A549 (cell line): ENCODE results near the gene CHMP3. TPM values are rescaled to one million over a fixed set of nuclear protein-coding genes. Genes with fewer than 3 reads are reported as not detected.
"Not testable (repeated sequence)": the region's sequence is repeated elsewhere in the genome, so short reads cannot be mapped to it uniquely, and the experiment has no call there.

Source experiments
- ATAC-seq, 2 experiments: fragments of 200-7000 bp in 1 of 2; fragments of >200 bp in 1 of 2; cut with Nextera tagmentation in 1 of 2; cut with Tn5 transposase in 1 of 2; 3 replicates each; pipeline versions ENCODE4 v1.8.0 to v1.9.1; 2018 to 2020; ENCODE audit warnings: mild to moderate bottlenecking in 1 of 2, moderate library complexity in 1 of 2
- CTCF ChIA-PET: fragments of 300-600 bp; sonication (Branson Sonifier 250); formaldehyde crosslinking; extraction: SDS; loops from one replicate; lab custom pipeline; 2021; ENCODE audit warnings: antibody characterized with exemption, inconsistent platforms; lab: Yijun Ruan, JAX
- POLR2A ChIA-PET: fragments of 350-600 bp; formaldehyde crosslinking; extraction: SDS; loops from one replicate; lab custom pipeline; 2021; ENCODE audit warnings: antibody characterized with exemption, inconsistent platforms; lab: Yijun Ruan, JAX
- DNase-seq, 2 experiments: peaks; one replicate each; pipeline versions ENCODE4 v3.0.0 to v3.0.0-alpha.2; 2011 to 2016; ENCODE audit warnings: low read depth in 1 of 2, low spot score in 1 of 2
- FAIRE-seq: peaks from 2 replicates; lab custom pipeline; 2011; peaks lifted over from hg19 to GRCh38; lab: Jason Lieb, UNC
- H3K27ac ChIP-seq, 2 experiments: fragments of >200 bp; sonication (Bioruptor Twin); formaldehyde crosslinking; 3 replicates each; pipeline ENCODE4 v1.5.1; 2016 to 2017
- H3K4me1 ChIP-seq: fragments of >200 bp; sonication (Bioruptor Twin); formaldehyde crosslinking; 3 replicates; pipeline ENCODE4 v1.6.1; 2016
- H3K4me2 ChIP-seq: fragments of >200 bp; sonication (Bioruptor Twin); formaldehyde crosslinking; 3 replicates; pipeline ENCODE4 v1.6.1; 2016
- H3K4me3 ChIP-seq: fragments of >200 bp; sonication (Bioruptor Twin); formaldehyde crosslinking; 3 replicates; pipeline ENCODE4 v1.5.1; 2016
- H3K9me3 ChIP-seq: fragments of >200 bp; sonication (Bioruptor Twin); formaldehyde crosslinking; 3 replicates; pipeline ENCODE4 v1.6.1; 2016
- FOSL2 ChIP-seq, 2 experiments: fragments of 450-650 bp in 1 of 2; fragments of >200 bp in 1 of 2; sonication (Bioruptor Twin) in 1 of 2; formaldehyde crosslinking; IDR thresholded peaks; 2 replicates each; pipeline versions ENCODE4 v1.5.0 to v1.6.1; 2016 to 2020; ENCODE audit warnings: mild to moderate bottlenecking in 1 of 2, moderate library complexity in 1 of 2
- FOXS1 ChIP-seq: fragments of 250-450 bp; sonication (Bioruptor Pico); IDR thresholded peaks from 2 replicates; pipeline ENCODE4 v1.5.0; 2020; ENCODE audit warnings: mild to moderate bottlenecking, moderate library complexity
- HDAC2 ChIP-seq: fragments of 200-600 bp; sonication (generic); IDR thresholded peaks from 2 replicates; pipeline ENCODE4 v1.6.1; 2016
- JUN ChIP-seq, 2 experiments: fragments of >200 bp; sonication (Bioruptor Twin); formaldehyde crosslinking; IDR thresholded peaks; 2 replicates in 1 of 2; 3 replicates in 1 of 2; pipeline ENCODE4 v1.6.1; 2016 to 2017
- MYC ChIP-seq: IDR thresholded peaks from 2 replicates; pipeline ENCODE4 v1.6.1; 2012; ENCODE audit warnings: mild to moderate bottlenecking, inconsistent platforms, low read length, improper control_type of control experiment, borderline replicate concordance
- NR3C1 ChIP-seq: fragments of >200 bp; sonication (Bioruptor Twin); formaldehyde crosslinking; IDR thresholded peaks from 3 replicates; pipeline ENCODE4 v1.6.1; 2017
- POLR2A ChIP-seq: IDR thresholded peaks from 2 replicates; pipeline ENCODE4 v1.6.1; 2012; ENCODE audit warnings: mild to moderate bottlenecking, low read length
- SMC3 ChIP-seq: fragments of >200 bp; sonication (Bioruptor Twin); formaldehyde crosslinking; IDR thresholded peaks from 3 replicates; pipeline ENCODE4 v1.6.1; 2018; ENCODE audit warnings: inconsistent platforms
- TFCP2L1 ChIP-seq: fragments of 250-450 bp; sonication (Bioruptor Pico); IDR thresholded peaks from 2 replicates; pipeline ENCODE4 v1.5.0; 2021; ENCODE audit warnings: mild to moderate bottlenecking
- ZNF302 ChIP-seq: fragments of 250-450 bp; sonication (Bioruptor Pico); IDR thresholded peaks from 2 replicates; pipeline ENCODE4 v1.9.0; 2021; ENCODE audit warnings: inconsistent platforms, mild to moderate bottlenecking, moderate library complexity
- WGBS: methylation state at CpG from one replicate; pipeline ENCODE4 v1.1.6; 2017; ENCODE audit errors: missing lambda C conversion rate; 5-methylcytosine and 5-hydroxymethylcytosine counted together
- polyA plus RNA-seq, 4 experiments: library from polyadenylated mRNA; depleted of rRNA in 3 of 4; stranded (reverse); fragments of >200 nt; fragmentation: RNase III in 1 of 4; extraction: RNeasy Plus Mini Kit Qiagen cat#74134 plus additional on column Dnase treatment in 1 of 4; gene quantifications; 2 replicates in 3 of 4; 3 replicates in 1 of 4; pipeline ENCODE4 v1.2.3, GENCODE V29; 2011 to 2017
- TF ChIP-seq, protein P1 (sequence below): fragments of >200 bp; sonication (Bioruptor Twin); formaldehyde crosslinking; IDR thresholded peaks from 3 replicates; pipeline ENCODE4 v1.5.1; 2016
- TF ChIP-seq, protein P2 (sequence below): fragments of >200 bp; sonication (Bioruptor Twin); formaldehyde crosslinking; IDR thresholded peaks from 2 replicates; pipeline ENCODE4 v1.6.1; 2016
- TF ChIP-seq, protein P3 (sequence below): fragments of 250-450 bp; sonication (Bioruptor Pico); IDR thresholded peaks from 2 replicates; pipeline ENCODE4 v1.5.0; 2020; ENCODE audit warnings: low read depth, mild to moderate bottlenecking, moderate library complexity
- TF ChIP-seq, protein P4 (sequence below): fragments of >200 bp; sonication (Bioruptor Twin); formaldehyde crosslinking; IDR thresholded peaks from 3 replicates; pipeline ENCODE4 v1.6.1; 2016
- TF ChIP-seq, protein P5 (sequence below): fragments of 200-600 bp; sonication (generic); IDR thresholded peaks from 2 replicates; pipeline ENCODE4 v1.6.1; 2016; ENCODE audit warnings: antibody characterized with exemption, mild to moderate bottlenecking, moderate library complexity
- TF ChIP-seq, protein P6 (sequence below): IDR thresholded peaks from 2 replicates; pipeline ENCODE4 v1.6.1; 2012; ENCODE audit warnings: low read depth, borderline replicate concordance
- TF ChIP-seq, protein P7 (sequence below): IDR thresholded peaks from 2 replicates; pipeline ENCODE4 v1.6.1; 2012

Gene CHMP3
- polyA plus RNA-seq, 2 of the 4 experiments (the other 2 are of a cell fraction) = 108 to 246 TPM

GRCh38 chr2:86498468-86499260 lies 64.6 kb downstream of the CHMP3 start:
- TF ChIP-seq FOXS1 (CRISPR knock-in tag) (no peak), NR3C1 (no peak), FOSL2 (IDR thresholded peaks at IDR 0.05) (no peak), FOSL2 (CRISPR knock-in tag; IDR thresholded peaks at IDR 0.05) (no peak), HDAC2 (no peak), POLR2A (no peak), JUN (IDR thresholded peaks at IDR 0.05) (no peak), MYC (no peak), SMC3 (no peak), TFCP2L1 (no peak), ZNF302 (no peak)
- TF ChIP-seq, protein P1, sequence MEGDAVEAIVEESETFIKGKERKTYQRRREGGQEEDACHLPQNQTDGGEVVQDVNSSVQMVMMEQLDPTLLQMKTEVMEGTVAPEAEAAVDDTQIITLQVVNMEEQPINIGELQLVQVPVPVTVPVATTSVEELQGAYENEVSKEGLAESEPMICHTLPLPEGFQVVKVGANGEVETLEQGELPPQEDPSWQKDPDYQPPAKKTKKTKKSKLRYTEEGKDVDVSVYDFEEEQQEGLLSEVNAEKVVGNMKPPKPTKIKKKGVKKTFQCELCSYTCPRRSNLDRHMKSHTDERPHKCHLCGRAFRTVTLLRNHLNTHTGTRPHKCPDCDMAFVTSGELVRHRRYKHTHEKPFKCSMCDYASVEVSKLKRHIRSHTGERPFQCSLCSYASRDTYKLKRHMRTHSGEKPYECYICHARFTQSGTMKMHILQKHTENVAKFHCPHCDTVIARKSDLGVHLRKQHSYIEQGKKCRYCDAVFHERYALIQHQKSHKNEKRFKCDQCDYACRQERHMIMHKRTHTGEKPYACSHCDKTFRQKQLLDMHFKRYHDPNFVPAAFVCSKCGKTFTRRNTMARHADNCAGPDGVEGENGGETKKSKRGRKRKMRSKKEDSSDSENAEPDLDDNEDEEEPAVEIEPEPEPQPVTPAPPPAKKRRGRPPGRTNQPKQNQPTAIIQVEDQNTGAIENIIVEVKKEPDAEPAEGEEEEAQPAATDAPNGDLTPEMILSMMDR = no peak
- TF ChIP-seq, protein P2, sequence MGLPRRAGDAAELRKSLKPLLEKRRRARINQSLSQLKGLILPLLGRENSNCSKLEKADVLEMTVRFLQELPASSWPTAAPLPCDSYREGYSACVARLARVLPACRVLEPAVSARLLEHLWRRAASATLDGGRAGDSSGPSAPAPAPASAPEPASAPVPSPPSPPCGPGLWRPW = no peak
- TF ChIP-seq, protein P3, sequence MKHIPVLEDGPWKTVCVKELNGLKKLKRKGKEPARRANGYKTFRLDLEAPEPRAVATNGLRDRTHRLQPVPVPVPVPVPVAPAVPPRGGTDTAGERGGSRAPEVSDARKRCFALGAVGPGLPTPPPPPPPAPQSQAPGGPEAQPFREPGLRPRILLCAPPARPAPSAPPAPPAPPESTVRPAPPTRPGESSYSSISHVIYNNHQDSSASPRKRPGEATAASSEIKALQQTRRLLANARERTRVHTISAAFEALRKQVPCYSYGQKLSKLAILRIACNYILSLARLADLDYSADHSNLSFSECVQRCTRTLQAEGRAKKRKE = no peak
- TF ChIP-seq, protein P4, sequence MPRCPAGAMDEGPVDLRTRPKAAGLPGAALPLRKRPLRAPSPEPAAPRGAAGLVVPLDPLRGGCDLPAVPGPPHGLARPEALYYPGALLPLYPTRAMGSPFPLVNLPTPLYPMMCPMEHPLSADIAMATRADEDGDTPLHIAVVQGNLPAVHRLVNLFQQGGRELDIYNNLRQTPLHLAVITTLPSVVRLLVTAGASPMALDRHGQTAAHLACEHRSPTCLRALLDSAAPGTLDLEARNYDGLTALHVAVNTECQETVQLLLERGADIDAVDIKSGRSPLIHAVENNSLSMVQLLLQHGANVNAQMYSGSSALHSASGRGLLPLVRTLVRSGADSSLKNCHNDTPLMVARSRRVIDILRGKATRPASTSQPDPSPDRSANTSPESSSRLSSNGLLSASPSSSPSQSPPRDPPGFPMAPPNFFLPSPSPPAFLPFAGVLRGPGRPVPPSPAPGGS = no peak
- TF ChIP-seq, protein P5, sequence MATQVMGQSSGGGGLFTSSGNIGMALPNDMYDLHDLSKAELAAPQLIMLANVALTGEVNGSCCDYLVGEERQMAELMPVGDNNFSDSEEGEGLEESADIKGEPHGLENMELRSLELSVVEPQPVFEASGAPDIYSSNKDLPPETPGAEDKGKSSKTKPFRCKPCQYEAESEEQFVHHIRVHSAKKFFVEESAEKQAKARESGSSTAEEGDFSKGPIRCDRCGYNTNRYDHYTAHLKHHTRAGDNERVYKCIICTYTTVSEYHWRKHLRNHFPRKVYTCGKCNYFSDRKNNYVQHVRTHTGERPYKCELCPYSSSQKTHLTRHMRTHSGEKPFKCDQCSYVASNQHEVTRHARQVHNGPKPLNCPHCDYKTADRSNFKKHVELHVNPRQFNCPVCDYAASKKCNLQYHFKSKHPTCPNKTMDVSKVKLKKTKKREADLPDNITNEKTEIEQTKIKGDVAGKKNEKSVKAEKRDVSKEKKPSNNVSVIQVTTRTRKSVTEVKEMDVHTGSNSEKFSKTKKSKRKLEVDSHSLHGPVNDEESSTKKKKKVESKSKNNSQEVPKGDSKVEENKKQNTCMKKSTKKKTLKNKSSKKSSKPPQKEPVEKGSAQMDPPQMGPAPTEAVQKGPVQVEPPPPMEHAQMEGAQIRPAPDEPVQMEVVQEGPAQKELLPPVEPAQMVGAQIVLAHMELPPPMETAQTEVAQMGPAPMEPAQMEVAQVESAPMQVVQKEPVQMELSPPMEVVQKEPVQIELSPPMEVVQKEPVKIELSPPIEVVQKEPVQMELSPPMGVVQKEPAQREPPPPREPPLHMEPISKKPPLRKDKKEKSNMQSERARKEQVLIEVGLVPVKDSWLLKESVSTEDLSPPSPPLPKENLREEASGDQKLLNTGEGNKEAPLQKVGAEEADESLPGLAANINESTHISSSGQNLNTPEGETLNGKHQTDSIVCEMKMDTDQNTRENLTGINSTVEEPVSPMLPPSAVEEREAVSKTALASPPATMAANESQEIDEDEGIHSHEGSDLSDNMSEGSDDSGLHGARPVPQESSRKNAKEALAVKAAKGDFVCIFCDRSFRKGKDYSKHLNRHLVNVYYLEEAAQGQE = no peak
- TF ChIP-seq, protein P6, sequence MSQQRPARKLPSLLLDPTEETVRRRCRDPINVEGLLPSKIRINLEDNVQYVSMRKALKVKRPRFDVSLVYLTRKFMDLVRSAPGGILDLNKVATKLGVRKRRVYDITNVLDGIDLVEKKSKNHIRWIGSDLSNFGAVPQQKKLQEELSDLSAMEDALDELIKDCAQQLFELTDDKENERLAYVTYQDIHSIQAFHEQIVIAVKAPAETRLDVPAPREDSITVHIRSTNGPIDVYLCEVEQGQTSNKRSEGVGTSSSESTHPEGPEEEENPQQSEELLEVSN = no peak
- TF ChIP-seq, protein P7, sequence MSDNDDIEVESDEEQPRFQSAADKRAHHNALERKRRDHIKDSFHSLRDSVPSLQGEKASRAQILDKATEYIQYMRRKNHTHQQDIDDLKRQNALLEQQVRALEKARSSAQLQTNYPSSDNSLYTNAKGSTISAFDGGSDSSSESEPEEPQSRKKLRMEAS = no peak
- ATAC-seq (no peak), DNase-seq (no peak), FAIRE-seq (no peak)
- Histone ChIP-seq H3K9me3 (peaks cover 31% of the 10 kb centered on the region), H3K27ac (no peak overlapping the region), H3K4me2 (no peak overlapping the region), H3K4me3 (no peak overlapping the region), H3K4me1 (no peaks in the 10 kb centered on the region)
- WGBS = 83% methylated on average over 3 of the region's 3 CpGs
- ChIA-PET POLR2A (interaction anchor here (0.6 to 1.4 kb wide), 2 partner anchors 42 to 58 kb away, joined by 3 read pairs; partner anchors contain the start of gene KDM3A), CTCF (interaction anchor here (0.9 to 1.0 kb wide), 2 partner anchors 10 to 20 kb away, joined by 3 read pairs; no protein-coding TSS in a partner anchor)

GRCh38 chr2:86496391-86496790 lies 66.9 kb downstream of the CHMP3 start:
- H3K27ac ChIP-seq, H3K4me3 ChIP-seq, H3K4me2 ChIP-seq, POLR2A ChIA-PET, DNase-seq, FAIRE-seq, H3K4me1 ChIP-seq, ATAC-seq: not testable (repeated sequence)
- H3K9me3 ChIP-seq = peaks cover 31% of the 10 kb centered on the region
- 97% methylated on average over 3 of the region's 3 CpGs for WGBS
- CTCF ChIA-PET = interaction anchor here (0.6 to 1.2 kb wide), 3 partner anchors 17 to 191 kb away, joined by 3 read pairs; no protein-coding TSS in a partner anchor
